HG03060 (cell line): ENCODE data around the gene TXNDC12.

Experiments
- ATAC-seq: cut with Tn5 transposase; IDR thresholded peaks from one replicate; pipeline ENCODE4 v1.9.1; 2021; ENCODE audit warnings: low read depth, moderate number of reproducible peaks; ENCODE audit not compliant: unreplicated experiment

Gene TXNDC12

GRCh38 chr1:52002038-52002917 lies 52.7 kb downstream of the TXNDC12 start:
- peak; percentile 57 for ATAC-seq

GRCh38 chr1:51998701-51999100 lies 56.3 kb downstream of the TXNDC12 start:
- ATAC-seq, result no peak

DNA sequence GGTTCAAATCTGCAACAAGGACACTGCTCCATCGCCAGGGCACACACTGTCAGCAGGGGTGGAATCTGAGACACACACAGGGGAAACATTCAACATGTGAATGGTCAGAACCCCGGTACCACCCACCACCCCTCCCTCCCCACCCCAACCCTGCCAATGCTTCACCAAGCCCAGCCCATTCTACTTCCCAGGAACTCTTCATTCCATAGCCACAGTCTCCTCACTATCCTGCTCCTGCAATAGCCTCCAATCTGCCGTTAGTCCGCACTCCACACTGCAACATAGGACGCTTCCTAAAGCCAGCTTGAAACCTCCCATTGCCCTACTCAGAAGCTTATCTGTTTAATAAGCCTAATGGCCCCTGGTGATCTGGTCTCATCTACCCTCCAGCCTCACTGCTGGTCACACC lies 57.0 kb downstream of the TXNDC12 start:
- no peak for ATAC-seq

DNA sequence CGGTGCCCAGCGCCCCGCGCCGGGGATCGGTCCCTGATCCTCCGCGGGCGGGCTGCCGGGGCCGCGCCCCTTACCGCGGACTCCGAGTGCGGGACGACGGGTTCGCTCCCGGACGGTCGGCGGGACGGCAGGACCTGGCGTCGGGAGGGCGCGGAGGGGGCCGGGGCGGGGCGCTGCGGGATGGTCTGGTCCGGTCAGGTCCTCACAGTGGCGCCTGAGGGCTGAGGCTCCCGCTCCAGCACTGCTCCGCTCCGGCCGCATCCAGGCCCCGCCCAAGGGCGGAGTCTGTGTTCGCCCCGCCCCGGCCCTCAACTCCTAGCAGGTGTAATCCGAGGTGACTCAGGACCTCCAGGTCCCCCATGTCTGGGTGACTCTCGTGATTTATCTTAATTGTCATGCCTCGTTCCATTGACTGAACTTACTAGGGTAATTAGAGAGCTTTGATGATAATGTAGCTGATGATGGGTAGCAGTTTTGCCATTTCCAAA lies 64.5 kb downstream of the TXNDC12 start, which contains the start of gene RAB3B:
Gene RAB3B (minus strand): TSS at position 223 of the 488 bp plus-strand sequence. CDS start 13,583 bp downstream, outside the sequence.
- ATAC-seq, result no peak

DNA sequence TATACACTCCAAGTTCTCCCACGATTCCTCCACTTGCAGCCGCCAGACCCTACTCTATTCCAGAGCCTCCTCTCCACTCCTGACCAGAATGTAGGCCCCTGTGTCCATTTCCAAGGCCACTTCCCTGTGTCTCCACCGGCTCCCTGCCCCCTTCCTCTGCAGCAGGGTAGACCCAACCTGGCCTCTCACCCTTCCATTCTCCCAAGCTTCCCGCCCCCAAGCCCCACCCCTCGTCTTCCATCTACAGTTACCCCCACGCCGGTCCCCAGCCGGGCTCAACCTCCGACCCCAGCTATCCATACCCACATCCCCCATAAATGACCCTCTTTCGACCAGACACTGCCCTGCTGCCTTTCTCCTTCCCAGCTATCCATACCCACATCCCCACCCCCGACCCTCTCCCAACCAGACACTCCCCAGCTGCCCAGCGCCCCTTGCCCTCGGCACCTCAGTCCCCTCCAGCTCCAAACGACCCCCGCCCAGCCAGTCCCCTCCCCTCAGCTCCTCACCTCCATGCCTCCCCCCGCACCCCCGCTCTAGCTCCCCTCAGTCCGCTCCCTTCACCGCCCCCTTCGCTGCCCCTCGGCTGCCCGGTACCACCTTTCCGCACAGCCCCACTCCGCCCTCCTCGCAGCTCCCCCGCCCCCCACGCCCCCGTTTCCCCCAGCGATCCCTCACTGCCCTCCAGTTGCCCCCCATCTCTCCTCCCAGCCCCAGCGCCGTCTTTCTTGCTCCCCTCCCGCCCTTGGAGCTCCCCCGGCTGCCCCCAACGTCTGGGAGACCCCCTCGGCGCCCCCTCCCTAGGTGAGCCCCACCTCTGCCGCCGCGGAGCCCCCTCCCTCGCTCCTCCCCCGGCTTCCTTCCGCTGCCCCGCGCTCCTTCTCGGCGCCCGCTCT lies 65.2 kb downstream of the TXNDC12 start:
- no peak for ATAC-seq

- ATAC-seq, result no peak
Measured at GRCh38 chr1:51988254-51988653, 66.7 kb downstream of the TXNDC12 start.

DNA sequence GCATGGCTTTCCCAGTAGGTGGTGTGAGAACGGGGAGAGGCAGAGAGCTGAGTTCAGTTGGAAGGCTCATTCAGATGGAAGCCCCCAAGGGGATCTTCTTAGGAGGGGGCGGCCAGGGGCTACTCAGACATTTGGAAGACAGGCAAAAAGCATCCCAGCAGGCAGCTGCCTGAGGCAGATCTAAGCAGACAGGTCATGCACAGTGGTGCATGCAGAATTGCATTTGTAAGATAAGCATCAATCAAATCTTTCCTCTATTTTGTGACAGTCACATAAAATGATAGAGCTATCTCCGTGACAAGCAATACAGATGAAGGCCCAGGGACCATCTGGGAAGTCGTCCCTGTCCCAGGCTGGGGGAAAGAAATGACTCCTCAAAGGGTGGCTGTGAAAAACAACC lies 68.3 kb downstream of the TXNDC12 start:
- no peak for ATAC-seq

DNA sequence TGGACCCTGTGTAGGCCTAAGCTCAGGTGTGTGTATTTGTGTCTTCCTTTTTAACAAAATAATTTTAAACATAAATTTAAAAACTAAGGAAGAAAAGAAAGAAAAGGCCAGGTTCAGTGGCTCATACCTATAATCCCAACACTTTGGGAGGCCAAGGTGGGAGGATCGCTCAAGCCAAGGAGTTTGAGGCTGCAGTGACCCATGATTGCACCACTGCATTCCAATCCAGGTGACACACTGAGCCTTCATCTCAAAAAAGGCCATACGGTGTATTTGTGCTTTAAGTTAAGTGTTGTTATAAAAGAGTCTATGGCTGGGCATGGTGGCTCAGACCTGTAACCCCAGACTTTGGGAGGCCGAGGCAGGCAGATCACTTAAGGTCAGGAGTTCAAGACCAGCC lies 72.8 kb downstream of the TXNDC12 start:
- ATAC-seq, result no peak

DNA sequence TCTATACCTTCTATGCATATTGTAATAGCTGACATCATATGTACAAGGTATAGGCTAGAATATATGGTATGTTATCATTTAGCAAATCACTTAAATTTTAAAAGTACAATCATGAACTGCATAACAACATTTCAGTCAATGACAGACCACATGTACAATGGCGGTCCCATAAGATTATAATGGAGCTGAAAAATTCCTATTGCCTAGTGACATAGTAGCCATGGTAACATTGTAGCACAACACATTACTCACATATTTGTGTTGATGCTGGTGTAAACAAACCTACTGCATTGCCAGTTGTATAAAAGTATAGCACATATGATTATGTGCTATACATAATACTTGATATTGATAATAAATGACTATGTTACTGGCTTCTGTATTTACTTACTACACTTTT lies 73.4 kb downstream of the TXNDC12 start:
- no peak for ATAC-seq

DNA sequence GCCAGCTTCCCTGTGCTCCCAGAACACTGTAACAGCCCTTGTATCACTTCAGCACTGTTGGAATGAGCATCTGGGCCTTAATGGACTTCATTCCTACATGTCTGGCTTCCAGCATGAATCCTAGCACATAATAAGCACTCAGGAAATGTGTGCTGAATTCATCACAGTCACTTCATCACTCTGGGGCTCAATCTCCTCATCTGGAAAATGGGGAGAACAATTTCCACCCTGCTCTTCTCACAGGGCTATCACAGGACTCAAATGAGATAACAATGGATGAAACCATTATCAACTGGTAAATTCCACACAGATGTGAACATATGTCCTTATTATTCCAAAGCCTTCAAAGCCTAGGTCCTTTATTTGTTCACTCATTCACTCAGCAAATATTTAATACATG lies 76.9 kb downstream of the TXNDC12 start:
- ATAC-seq, result no peak

DNA sequence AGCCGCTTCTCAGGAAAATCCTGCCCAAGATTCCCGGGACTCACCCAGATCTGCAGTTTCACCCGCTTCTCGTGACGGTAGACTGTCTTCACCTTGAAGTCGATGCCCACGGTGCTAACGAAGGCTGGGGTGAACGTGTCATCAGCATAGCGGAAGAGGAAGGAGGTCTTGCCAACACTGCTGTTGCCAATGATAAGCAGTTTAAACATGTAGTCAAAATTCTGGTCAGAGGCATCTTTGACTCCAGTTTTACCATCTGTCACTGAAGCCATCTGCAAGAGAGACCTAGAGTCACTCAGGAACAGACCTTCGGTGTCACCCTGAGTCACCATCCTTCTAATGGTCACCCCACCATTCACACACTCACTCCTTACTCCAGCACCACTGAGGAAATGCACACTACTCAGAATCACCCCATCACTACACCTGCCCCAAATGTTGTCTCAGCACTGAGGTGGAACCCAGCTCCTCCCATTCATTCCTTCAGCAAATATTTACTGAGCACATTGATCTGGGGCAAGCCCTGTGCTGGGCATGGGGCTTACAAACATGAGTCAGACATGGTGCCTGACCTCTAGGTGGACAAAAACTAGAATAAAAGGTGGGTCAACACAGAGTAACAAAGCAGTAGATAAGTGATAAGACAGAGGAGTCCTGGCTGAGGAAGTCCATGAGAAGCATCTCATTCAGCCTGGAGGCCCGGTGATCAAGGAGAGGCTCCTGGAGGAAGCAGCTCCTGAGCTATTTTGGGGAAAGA lies 78.0 kb downstream of the TXNDC12 start:
- no peak for ATAC-seq

GRCh38 chr1:51973587-51974474 lies 81.2 kb downstream of the TXNDC12 start:
- no peak for ATAC-seq
